Medulla oblongata (tissue), 1 donor: ENCODE data around the gene PELI2.
A peak's percentile ranks its signal among the peaks of the same experiment; 100 is the strongest.

Source experiments
- DNase-seq: peaks from one replicate; pipeline ENCODE4 v3.0.0-alpha.2; 2015; ENCODE audit errors: extremely low spot score

Gene PELI2

GRCh38 chr14:56172571-56172971, 54.4 kb downstream of the PELI2 start:
- no peak for DNase-seq

GRCh38 chr14:56173365-56173922, 55.2 kb downstream of the PELI2 start:
- DNase-seq = no peak

GRCh38 chr14:56175773-56176172, 57.6 kb downstream of the PELI2 start:
- DNase-seq = no peak

GRCh38 chr14:56176530-56176929, 58.3 kb downstream of the PELI2 start:
- no peak for DNase-seq

- no peak for DNase-seq
Measured at GRCh38 chr14:56177036-56177435, 58.8 kb downstream of the PELI2 start.

- no peak for DNase-seq
Measured at GRCh38 chr14:56180754-56181542, 62.7 kb downstream of the PELI2 start.

- no peak for DNase-seq
Measured at GRCh38 chr14:56181681-56182085, 63.5 kb downstream of the PELI2 start.

GRCh38 chr14:56182410-56182809, 64.2 kb downstream of the PELI2 start:
- no peak for DNase-seq

GRCh38 chr14:56183631-56184157, 65.5 kb downstream of the PELI2 start:
- DNase-seq = no peak

GRCh38 chr14:56185992-56186391, 67.8 kb downstream of the PELI2 start:
- DNase-seq = peak; percentile 31

- DNase-seq = no peak
Measured at GRCh38 chr14:56187736-56188135, 69.5 kb downstream of the PELI2 start.

GRCh38 chr14:56189307-56189706, 71.1 kb downstream of the PELI2 start:
- no peak for DNase-seq

GRCh38 chr14:56193347-56193746, 75.1 kb downstream of the PELI2 start:
- DNase-seq = no peak

GRCh38 chr14:56194042-56194441, 75.8 kb downstream of the PELI2 start:
- DNase-seq = no peak

GRCh38 chr14:56195223-56195622, 77.0 kb downstream of the PELI2 start:
- no peak for DNase-seq

- DNase-seq = no peak
Measured at GRCh38 chr14:56195704-56196103, 77.5 kb downstream of the PELI2 start.

GRCh38 chr14:56196274-56196673, 78.1 kb downstream of the PELI2 start:
- DNase-seq = no peak

GRCh38 chr14:56197150-56197549, 78.9 kb downstream of the PELI2 start:
- no peak for DNase-seq

- DNase-seq = no peak
Measured at GRCh38 chr14:56198438-56198837, 80.2 kb downstream of the PELI2 start.

GRCh38 chr14:56199095-56199981, 81.1 kb downstream of the PELI2 start:
- peak; percentile 45 for DNase-seq

- no peak for DNase-seq
Measured at GRCh38 chr14:56199982-56200577, 81.9 kb downstream of the PELI2 start.

GRCh38 chr14:56202256-56202655, 84.0 kb downstream of the PELI2 start:
- DNase-seq = no peak
